Motor neuron (in vitro differentiated cells): ENCODE results near the gene TMEM163. TPM values are rescaled to one million over a fixed set of nuclear protein-coding genes. Genes with fewer than 3 reads are reported as not detected.
A peak's percentile ranks its signal among the peaks of the same experiment; 100 is the strongest.
"Not testable (repeated sequence)": the region's sequence is repeated elsewhere in the genome, so short reads cannot be mapped to it uniquely, and the experiment has no call there.

ENCODE experiments used
- ATAC-seq, 8 experiments: fragments of 200-7000 bp; cut with Tn5 transposase; replicated peaks in 6 of 8; 2 replicates each; pipeline ENCODE4 v1.8.0; 2021; ENCODE audit warnings: mild to moderate bottlenecking in 8 of 8, moderate library complexity in 8 of 8
- H3K27ac ChIP-seq, 2 donors: fragments of 250-450 bp; sonication (Bioruptor Pico); 2 replicates each; pipeline ENCODE4 v1.9.0; 2021; ENCODE audit warnings: antibody characterized with exemption in 2 of 2, mild to moderate bottlenecking in 2 of 2, moderate library complexity in 1 of 2
- H3K4me1 ChIP-seq, 2 donors: fragments of 250-450 bp; sonication (Bioruptor Pico); replicated peaks in 1 of 2; 2 replicates each; pipeline ENCODE4 v1.6.1; 2021; ENCODE audit warnings: antibody characterized with exemption in 2 of 2, mild to moderate bottlenecking in 2 of 2, moderate library complexity in 1 of 2
- H3K4me3 ChIP-seq, 5 donors: fragments of 250-450 bp; sonication (Bioruptor Pico); 2 replicates each; pipeline ENCODE4 v1.9.0; 2021; ENCODE audit warnings: antibody characterized with exemption in 5 of 5, mild to moderate bottlenecking in 5 of 5, moderate library complexity in 4 of 5
- WGBS, 10 experiments: fragments of 450-650 bp; shearing (Covaris generic); methylation state at CpG; one replicate each; pipeline ENCODE4 v1.0.0; 2022; 5-methylcytosine and 5-hydroxymethylcytosine counted together
- in situ Hi-C, 9 experiments: fragments of 400-800 bp; cut with MboI; loops; one replicate each; pipeline ENCODE4 v1.15.0; 2021; ENCODE audit warnings: low sequenced_read_pairs in 9 of 9, low pct_unique_long_range_greater_than_20kb in 2 of 9; ENCODE audit not compliant: unreplicated experiment in 9 of 9
- total RNA-seq, 8 experiments: library from RNA; unstranded; fragments of 300-600 nt; gene quantifications; 2 replicates each; pipeline versions ENCODE4 v1.2.3 to v1.2.4, GENCODE V29; 2022

TMEM163 gene
- total RNA-seq, 8 experiments from 2014 or later, result 0.31 to 11.2 (median 0.87) TPM

- in situ Hi-C loops, result loop anchor here in 1 of 9 experiments (25.0 kb wide), 1 partner anchor 404 kb away; no protein-coding TSS in a partner anchor
- no peak for ATAC-seq
- 0 to 92% (median 88%) methylated on average over 1 to 12 of the region's 15 CpGs; no CpG with 5 or more reads in 2 of the 10 experiments for WGBS, 10 experiments
Observed at GRCh38 chr2:134482766-134483340, 235.9 kb downstream of the TMEM163 start.

GRCh38 chr2:134482131-134482723, 236.6 kb downstream of the TMEM163 start:
- in situ Hi-C loops, result loop anchor here in 1 of 9 experiments (25.0 kb wide), 1 partner anchor 405 kb away; no protein-coding TSS in a partner anchor
- ATAC-seq, result peak in 5 of 8 experiments; percentile 21 to 70 (median 47)
- Histone ChIP-seq H3K27ac (peak overlapping the region in 1 of 2 donors; percentile 46), H3K4me3 (no peak overlapping the region), H3K4me1 (peaks cover 5 to 8% of the 10 kb centered on the region in 2 donors)
- WGBS, 10 experiments, result 20 to 100% (median 71%) methylated on average over 1 to 4 of the region's 6 CpGs; no CpG with 5 or more reads in 3 of the 10 experiments

More at GRCh38 chr2:134482766-134483340, 235.9 kb downstream of the TMEM163 start:
- Histone ChIP-seq H3K4me3 (no peak overlapping the region), H3K27ac (no peak overlapping the region), H3K4me1 (peaks cover 5 to 8% of the 10 kb centered on the region in 2 donors)

GRCh38 chr2:134479696-134480330, 239.0 kb downstream of the TMEM163 start:
- in situ Hi-C loops, result loop anchor here in 1 of 9 experiments (25.0 kb wide), 1 partner anchor 407 kb away; no protein-coding TSS in a partner anchor
- peaks cover 5 to 8% of the 10 kb centered on the region in 2 donors for H3K4me1 ChIP-seq
- WGBS, 10 experiments, result 0 to 90% (median 79%) methylated on average over 1 to 3 of the region's 4 CpGs; no CpG with 5 or more reads in 3 of the 10 experiments
- H3K4me3 ChIP-seq, result no peak overlapping the region
- no peak overlapping the region for H3K27ac ChIP-seq
- ATAC-seq, result no peak

- WGBS, 10 experiments, result 0 to 85% (median 63%) methylated on average over 1 to 7 of the region's 8 CpGs; no CpG with 5 or more reads in 2 of the 10 experiments
- in situ Hi-C loops, result loop anchor here in 1 of 9 experiments (25.0 kb wide), 1 partner anchor 410 kb away; no protein-coding TSS in a partner anchor
- not testable (repeated sequence) for H3K4me1 ChIP-seq, H3K27ac ChIP-seq, ATAC-seq, H3K4me3 ChIP-seq
Observed at GRCh38 chr2:134476982-134477381, 241.8 kb downstream of the TMEM163 start.

- no peak for ATAC-seq
- WGBS, 10 experiments, result 27 to 100% (median 90%) methylated on average over 2 to 7 of the region's 8 CpGs; no CpG with 5 or more reads in 4 of the 10 experiments
- Histone ChIP-seq H3K4me3 (no peak overlapping the region), H3K4me1 (peaks cover under 1 to 2% of the 10 kb centered on the region in 2 donors), H3K27ac (no peak overlapping the region)
- in situ Hi-C loops, result loop anchor here in 6 of 9 experiments (25.0 kb wide), 2 partner anchors 358 to 417 kb away; no protein-coding TSS in a partner anchor
Observed at GRCh38 chr2:134470561-134471168, 248.1 kb downstream of the TMEM163 start.

GRCh38 chr2:134469516-134470115, 249.2 kb downstream of the TMEM163 start:
- no peak for ATAC-seq
- no peak overlapping the region for H3K4me3 ChIP-seq
- no peak overlapping the region for H3K27ac ChIP-seq
- in situ Hi-C loops, result loop anchor here in 8 of 9 experiments (10.0 to 25.0 kb wide), 3 partner anchors 357 to 425 kb away; no protein-coding TSS in a partner anchor
- H3K4me1 ChIP-seq, result peaks cover 6 to 8% of the 10 kb centered on the region in 2 donors
- WGBS, 10 experiments, result 20 to 90% (median 80%) methylated on average over 1 to 12 of the region's 25 CpGs; no CpG with 5 or more reads in 3 of the 10 experiments

GRCh38 chr2:134468776-134469175, 250.0 kb downstream of the TMEM163 start:
- 60 to 93% (median 89%) methylated on average over 2 to 5 of the region's 12 CpGs; no CpG with 5 or more reads in 5 of the 10 experiments for WGBS, 10 experiments

GRCh38 chr2:134468164-134468563, 250.6 kb downstream of the TMEM163 start:
- in situ Hi-C loops, result loop anchor here in 8 of 9 experiments (10.0 to 25.0 kb wide), 3 partner anchors 356 to 427 kb away; no protein-coding TSS in a partner anchor
- Histone ChIP-seq H3K27ac (no peak overlapping the region), H3K4me1 (peaks cover 6 to 8% of the 10 kb centered on the region in 2 donors), H3K4me3 (no peak overlapping the region)
- WGBS, 10 experiments, result 50 to 94% (median 83%) methylated on average over 1 to 2 of the region's 2 CpGs; no CpG with 5 or more reads in 7 of the 10 experiments
- ATAC-seq, result no peak

More at GRCh38 chr2:134468776-134469175, 250.0 kb downstream of the TMEM163 start:
- in situ Hi-C loops, result loop anchor here in 8 of 9 experiments (10.0 to 25.0 kb wide), 3 partner anchors 356 to 426 kb away; no protein-coding TSS in a partner anchor
- ATAC-seq, result no peak
- Histone ChIP-seq H3K4me3 (no peak overlapping the region), H3K4me1 (peaks cover 6 to 8% of the 10 kb centered on the region in 2 donors), H3K27ac (no peak overlapping the region)

GRCh38 chr2:134466141-134466540, 252.7 kb downstream of the TMEM163 start:
- Histone ChIP-seq H3K4me1 (peaks cover 11 to 13% of the 10 kb centered on the region in 2 donors), H3K4me3 (no peak overlapping the region), H3K27ac (no peak overlapping the region)
- WGBS, 10 experiments, result 14 to 100% (median 69%) methylated on average over 1 to 3 of the region's 3 CpGs; no CpG with 5 or more reads in 3 of the 10 experiments
- ATAC-seq, result peak in 1 of 8 experiments; percentile 35
- in situ Hi-C loops, result loop anchor here in 8 of 9 experiments (10.0 to 25.0 kb wide), 3 partner anchors 354 to 429 kb away; no protein-coding TSS in a partner anchor

- in situ Hi-C loops, result loop anchor here in 8 of 9 experiments (10.0 to 25.0 kb wide), 3 partner anchors 353 to 429 kb away; no protein-coding TSS in a partner anchor
- no peak overlapping the region for H3K4me3 ChIP-seq
- ATAC-seq, result no peak
- H3K4me1 ChIP-seq, result peaks cover 11 to 19% of the 10 kb centered on the region in 2 donors
- no peak overlapping the region for H3K27ac ChIP-seq
- WGBS, 10 experiments, result 20 to 100% (median 62%) methylated on average over 1 to 6 of the region's 6 CpGs; no CpG with 5 or more reads in 2 of the 10 experiments
Observed at GRCh38 chr2:134465228-134466105, 253.3 kb downstream of the TMEM163 start.

- peaks cover 11 to 19% of the 10 kb centered on the region in 2 donors for H3K4me1 ChIP-seq
- WGBS, 10 experiments, result 29 to 97% (median 81%) methylated on average over 1 to 5 of the region's 7 CpGs; no CpG with 5 or more reads in 4 of the 10 experiments
- H3K27ac ChIP-seq, result no peak overlapping the region
- H3K4me3 ChIP-seq, result no peak overlapping the region
- no peak for ATAC-seq
- in situ Hi-C loops, result loop anchor here in 8 of 9 experiments (10.0 to 25.0 kb wide), 3 partner anchors 351 to 431 kb away; no protein-coding TSS in a partner anchor
Observed at GRCh38 chr2:134463699-134464022, 255.1 kb downstream of the TMEM163 start.
